Stimulated activated memory B cell treated with anti-CD40 and anti-IgM and Interleukin-4, amounts not matched to agents 10 μg/mL and 1 μg/mL and 100 μg/mL, for 72 hours (primary cell): ENCODE data around the gene AKIRIN2.
A peak's percentile ranks its signal among the peaks of the same experiment; 100 is the strongest.

Source experiments
- ATAC-seq: fragments of 150-1000 bp; cut with Tn5 transposase; 2 replicates; pipeline ENCODE4 v1.10.0; 2021
- H3K27ac Mint-ChIP-seq: one replicate; pipeline ENCODE4 v1.8.0; 2022; ENCODE audit warnings: mild to moderate bottlenecking, mixed read lengths
- H3K27me3 Mint-ChIP-seq: one replicate; pipeline ENCODE4 v1.8.0; 2022; ENCODE audit warnings: mixed read lengths
- H3K36me3 Mint-ChIP-seq: one replicate; pipeline ENCODE4 v1.8.0; 2022; ENCODE audit warnings: mixed read lengths
- H3K4me1 Mint-ChIP-seq: one replicate; pipeline ENCODE4 v1.8.0; 2022; ENCODE audit warnings: mixed read lengths
- H3K4me3 Mint-ChIP-seq: one replicate; pipeline ENCODE4 v1.8.0; 2022; ENCODE audit warnings: mild to moderate bottlenecking, moderate library complexity, mixed read lengths
- H3K9me3 Mint-ChIP-seq: one replicate; pipeline ENCODE4 v1.8.0; 2022; ENCODE audit warnings: mixed read lengths

The AKIRIN2 gene

DNA sequence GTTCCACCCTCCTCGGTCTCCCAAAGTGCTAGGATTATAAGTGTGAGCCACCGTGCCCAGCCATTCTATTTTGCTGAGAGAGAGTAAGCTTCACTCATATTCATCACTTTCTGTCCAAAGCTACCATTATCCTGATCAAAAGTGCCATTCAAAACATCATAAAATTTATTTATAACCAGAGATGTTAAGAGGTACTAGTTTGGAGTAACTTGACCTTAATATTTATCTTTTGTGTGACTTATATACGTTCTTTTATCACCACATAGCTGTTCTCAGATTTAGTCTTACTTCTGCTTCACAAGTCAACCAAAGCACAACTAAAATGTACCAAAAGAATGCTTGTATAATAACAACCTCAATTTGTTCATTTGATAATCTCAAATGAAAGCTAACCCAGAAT, 18.1 kb downstream of the AKIRIN2 start:
- Mint-ChIP-seq H3K9me3 (no peaks in the 10 kb centered on the region), H3K4me3 (no peak overlapping the region), H3K27me3 (no peaks in the 10 kb centered on the region), H3K4me1 (peaks cover 54% of the 10 kb centered on the region), H3K27ac (peak overlapping the region; percentile 73), H3K36me3 (peaks cover 35% of the 10 kb centered on the region)
- no peak for ATAC-seq

DNA sequence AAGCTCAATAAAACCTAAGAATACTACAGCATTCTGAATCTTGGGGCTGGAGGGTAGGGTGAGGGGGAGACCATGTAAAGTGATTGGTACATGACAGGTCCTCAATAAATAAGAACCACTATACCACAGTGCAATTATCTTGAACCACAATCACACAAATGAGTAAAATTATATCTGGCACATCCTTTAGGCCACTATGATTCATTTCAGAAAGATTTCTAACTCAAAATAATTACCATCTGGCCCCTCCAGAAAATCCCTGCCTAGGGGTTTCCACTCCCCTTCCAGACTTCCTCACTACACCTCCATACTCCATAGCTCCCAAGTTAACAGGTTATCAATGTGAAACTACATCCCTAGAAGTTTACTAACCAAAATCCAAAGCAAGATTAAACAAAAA, 19.7 kb downstream of the AKIRIN2 start:
- H3K4me1 Mint-ChIP-seq, result peaks cover 58% of the 10 kb centered on the region
- no peak for ATAC-seq

DNA sequence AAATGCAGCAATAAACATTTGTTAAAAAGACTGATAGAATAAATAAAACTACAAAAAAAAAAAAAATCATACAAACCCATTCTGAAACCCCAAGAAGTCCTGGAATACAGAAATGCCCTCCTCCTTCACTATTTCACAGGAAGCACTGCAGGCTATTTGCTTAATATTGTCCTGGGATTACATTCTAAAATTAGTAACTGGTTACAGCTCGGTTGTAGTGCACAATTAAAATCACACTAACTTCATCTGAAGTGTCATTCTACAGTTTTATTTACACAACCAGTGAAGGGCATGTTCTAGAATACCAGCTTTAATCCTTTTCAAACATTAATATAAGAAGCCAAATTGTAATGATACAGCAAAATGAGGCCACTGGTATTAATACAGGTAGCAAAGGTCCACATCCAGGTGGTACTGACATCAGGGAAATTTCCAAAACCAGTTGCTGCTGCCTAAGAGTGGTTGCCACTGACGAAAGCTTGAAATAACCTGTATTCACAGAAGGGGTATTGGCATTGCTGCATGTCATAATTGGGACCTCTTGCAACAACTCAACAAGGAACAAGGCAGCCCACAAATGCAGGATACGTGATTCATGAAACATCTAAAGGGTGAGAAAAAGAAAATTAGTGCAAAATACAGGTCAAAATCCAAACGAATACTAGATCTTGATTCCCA, 26.9 kb downstream of the AKIRIN2 start:
- peaks cover 21% of the 10 kb centered on the region for H3K4me1 Mint-ChIP-seq
- H3K9me3 Mint-ChIP-seq, result no peaks in the 10 kb centered on the region
- no peaks in the 10 kb centered on the region for H3K27me3 Mint-ChIP-seq
- no peak for ATAC-seq
- H3K4me3 Mint-ChIP-seq, result no peak overlapping the region
- peaks cover 69% of the 10 kb centered on the region for H3K36me3 Mint-ChIP-seq
- H3K27ac Mint-ChIP-seq, result no peak overlapping the region

More for the DNA sequence above, 19.7 kb downstream of the AKIRIN2 start:
- Mint-ChIP-seq H3K9me3 (no peaks in the 10 kb centered on the region), H3K27ac (peak overlapping the region; percentile 73), H3K27me3 (no peaks in the 10 kb centered on the region), H3K36me3 (peaks cover 44% of the 10 kb centered on the region), H3K4me3 (no peak overlapping the region)

GRCh38 chr6:87674290-87674689, 27.7 kb downstream of the AKIRIN2 start:
- no peak overlapping the region for H3K4me3 Mint-ChIP-seq
- peaks cover 61% of the 10 kb centered on the region for H3K36me3 Mint-ChIP-seq
- peaks cover 23% of the 10 kb centered on the region for H3K4me1 Mint-ChIP-seq
- no peaks in the 10 kb centered on the region for H3K9me3 Mint-ChIP-seq
- no peak overlapping the region for H3K27ac Mint-ChIP-seq
- H3K27me3 Mint-ChIP-seq, result no peaks in the 10 kb centered on the region
- no peak for ATAC-seq

DNA sequence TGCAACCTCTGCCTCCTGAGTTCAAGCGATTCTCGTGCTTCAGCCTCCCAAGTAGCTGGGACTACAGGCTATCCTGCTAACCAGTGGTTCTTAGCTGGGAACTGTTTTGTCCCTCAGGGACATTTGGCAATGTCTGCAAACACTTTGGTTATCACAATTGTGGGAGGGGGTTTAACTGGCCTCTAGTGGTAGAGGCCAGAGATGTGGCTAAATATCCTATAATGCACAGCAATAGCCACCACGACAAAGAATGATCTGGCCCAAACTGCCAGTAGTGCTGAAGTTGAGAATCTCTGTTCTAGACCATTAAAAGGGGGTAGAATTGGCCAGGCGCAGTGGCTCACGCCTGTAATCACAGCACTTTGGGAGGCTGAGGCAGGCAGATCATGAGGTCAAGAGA, 28.8 kb downstream of the AKIRIN2 start:
- H3K27ac Mint-ChIP-seq, result no peak overlapping the region
- H3K4me3 Mint-ChIP-seq, result no peak overlapping the region
- H3K9me3 Mint-ChIP-seq, result no peaks in the 10 kb centered on the region
- H3K36me3 Mint-ChIP-seq, result peaks cover 59% of the 10 kb centered on the region
- H3K4me1 Mint-ChIP-seq, result peaks cover 29% of the 10 kb centered on the region
- no peaks in the 10 kb centered on the region for H3K27me3 Mint-ChIP-seq
- ATAC-seq, result no peak

DNA sequence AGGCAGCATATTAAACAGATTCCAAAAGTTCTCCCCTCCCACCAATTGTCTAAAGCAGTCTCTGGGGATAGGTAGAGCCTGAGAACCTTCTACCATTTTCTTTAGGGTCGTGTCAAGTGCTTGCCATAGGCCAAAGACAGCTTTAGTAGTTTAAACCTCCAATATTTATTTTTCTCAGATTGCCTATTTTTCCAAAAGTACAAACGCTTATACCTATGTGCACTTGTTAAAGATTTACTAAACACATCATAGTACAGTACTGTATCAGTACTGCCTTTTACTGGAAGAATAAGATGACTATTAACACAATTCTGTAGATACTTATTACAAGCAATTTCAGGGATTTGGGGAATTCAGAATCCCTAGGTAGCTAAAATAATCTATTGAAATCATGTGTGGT, 29.4 kb downstream of the AKIRIN2 start:
- Mint-ChIP-seq H3K27ac (no peak overlapping the region), H3K9me3 (no peaks in the 10 kb centered on the region), H3K27me3 (no peaks in the 10 kb centered on the region), H3K4me3 (no peak overlapping the region), H3K36me3 (peaks cover 57% of the 10 kb centered on the region), H3K4me1 (peaks cover 26% of the 10 kb centered on the region)
- no peak for ATAC-seq

DNA sequence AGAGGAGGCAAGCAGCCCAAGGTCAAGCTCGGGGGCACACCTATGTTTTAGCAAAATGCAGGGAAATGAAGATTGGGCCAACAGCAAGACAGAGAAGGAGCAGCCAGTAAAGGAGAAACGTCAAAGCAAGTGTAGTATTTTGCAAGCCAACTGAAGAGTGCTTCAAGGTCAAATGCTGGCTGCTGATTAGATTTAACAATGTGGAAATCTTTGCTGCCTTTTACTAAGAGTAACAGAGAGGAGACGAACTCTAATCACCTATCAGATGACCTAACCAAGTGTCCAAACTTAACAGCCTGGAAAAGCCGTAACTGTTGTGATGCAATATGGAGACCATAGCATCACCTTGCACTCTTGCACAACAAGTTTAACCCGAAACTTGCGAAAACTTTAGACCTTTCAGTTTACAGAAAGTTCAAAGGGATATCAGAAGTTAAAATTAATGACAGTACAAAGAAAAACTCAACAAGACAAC, 30.4 kb downstream of the AKIRIN2 start:
- ATAC-seq, result no peak
- Mint-ChIP-seq H3K4me3 (no peak overlapping the region), H3K36me3 (peaks cover 57% of the 10 kb centered on the region), H3K4me1 (peaks cover 24% of the 10 kb centered on the region), H3K27me3 (no peaks in the 10 kb centered on the region), H3K9me3 (no peaks in the 10 kb centered on the region), H3K27ac (peak overlapping the region; percentile 13)

DNA sequence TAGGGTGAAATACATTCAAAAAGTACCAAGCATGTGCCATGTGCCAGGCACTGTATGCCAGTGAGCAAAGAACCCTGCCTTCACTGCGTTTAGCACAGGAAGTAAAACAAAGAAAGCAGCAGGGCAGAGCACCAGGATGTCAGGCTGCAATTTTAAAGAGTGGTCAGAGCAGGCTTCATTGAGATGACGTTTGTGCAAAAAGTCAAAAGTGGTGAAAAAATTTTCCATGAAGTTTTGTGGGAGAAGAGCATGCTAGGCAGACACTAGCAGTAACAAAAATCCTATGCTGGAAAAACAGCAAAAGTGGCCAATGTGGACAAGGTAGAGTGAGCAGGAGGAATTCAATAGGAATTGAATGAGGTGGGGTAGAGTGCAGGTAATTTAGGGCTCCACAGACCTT, 31.3 kb downstream of the AKIRIN2 start:
- Mint-ChIP-seq H3K4me3 (no peak overlapping the region), H3K4me1 (peaks cover 24% of the 10 kb centered on the region), H3K9me3 (no peaks in the 10 kb centered on the region), H3K27me3 (no peaks in the 10 kb centered on the region), H3K36me3 (peaks cover 48% of the 10 kb centered on the region), H3K27ac (peak overlapping the region; percentile 13)
- ATAC-seq, result no peak

DNA sequence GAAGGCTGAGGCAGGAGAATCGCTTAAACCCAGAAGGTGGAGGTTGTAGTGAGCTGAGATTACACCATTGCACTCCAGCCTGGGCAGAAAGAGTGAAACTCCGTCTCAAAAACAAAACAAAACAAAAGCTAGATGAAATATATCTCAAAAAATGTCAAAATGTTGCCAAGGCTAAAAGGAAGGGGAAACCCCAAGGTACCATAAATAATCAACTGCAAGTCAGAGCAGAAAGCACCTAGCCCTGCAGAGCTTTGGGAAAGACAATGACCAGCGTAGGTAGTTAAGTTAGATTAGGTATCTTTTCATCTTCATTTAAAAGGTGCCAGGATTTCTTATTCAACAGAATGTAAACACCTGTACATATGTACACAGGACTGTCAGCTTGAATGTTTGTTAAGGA, 33.0 kb downstream of the AKIRIN2 start:
- no peak overlapping the region for H3K4me3 Mint-ChIP-seq
- peaks cover 24% of the 10 kb centered on the region for H3K4me1 Mint-ChIP-seq
- ATAC-seq, result no peak
- no peak overlapping the region for H3K27ac Mint-ChIP-seq
- H3K27me3 Mint-ChIP-seq, result no peaks in the 10 kb centered on the region
- peaks cover 35% of the 10 kb centered on the region for H3K36me3 Mint-ChIP-seq
- H3K9me3 Mint-ChIP-seq, result no peaks in the 10 kb centered on the region

DNA sequence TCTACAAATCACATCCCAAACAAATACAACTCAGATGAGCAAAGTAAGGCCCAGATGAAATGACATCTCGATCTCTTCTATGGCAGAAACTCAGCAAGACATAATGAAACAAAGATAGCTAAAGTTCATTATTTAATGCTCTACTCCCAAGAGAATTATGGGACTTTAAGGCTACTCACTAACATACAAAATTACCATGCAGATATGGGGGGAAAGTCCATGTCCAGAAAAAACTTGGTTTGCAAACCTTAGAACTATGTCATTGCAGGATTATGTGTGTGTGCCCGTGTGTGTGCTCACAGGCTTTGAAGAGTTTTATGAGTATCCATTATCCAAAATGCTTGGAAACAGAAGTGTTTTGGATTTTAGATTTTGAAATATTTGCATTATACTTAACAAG, 34.0 kb downstream of the AKIRIN2 start:
- ATAC-seq, result no peak
- H3K27ac Mint-ChIP-seq, result no peak overlapping the region
- H3K4me1 Mint-ChIP-seq, result peaks cover 24% of the 10 kb centered on the region
- peaks cover 42% of the 10 kb centered on the region for H3K36me3 Mint-ChIP-seq
- no peak overlapping the region for H3K4me3 Mint-ChIP-seq
- H3K9me3 Mint-ChIP-seq, result no peaks in the 10 kb centered on the region
- H3K27me3 Mint-ChIP-seq, result no peaks in the 10 kb centered on the region

DNA sequence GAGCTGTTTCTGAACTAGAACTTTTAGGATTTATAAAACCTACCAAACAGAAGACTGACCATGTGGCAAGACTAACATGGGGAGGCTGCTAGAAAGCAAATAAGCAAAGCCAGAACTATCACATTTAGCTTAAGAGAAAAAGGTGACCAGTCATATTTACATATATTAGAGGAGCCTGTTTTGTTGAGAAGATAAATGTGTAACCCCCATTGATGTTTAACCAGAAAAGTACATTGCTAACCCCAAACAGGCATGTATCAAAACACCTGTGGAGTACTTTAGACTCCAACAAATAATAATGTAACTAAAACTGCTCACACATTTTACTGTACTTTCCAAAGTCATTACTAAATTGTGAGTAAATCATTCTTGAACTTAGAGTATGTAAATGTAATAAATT, 35.0 kb downstream of the AKIRIN2 start:
- no peak for ATAC-seq
- Mint-ChIP-seq H3K27me3 (no peaks in the 10 kb centered on the region), H3K4me3 (no peak overlapping the region), H3K9me3 (no peaks in the 10 kb centered on the region), H3K36me3 (peaks cover 34% of the 10 kb centered on the region), H3K4me1 (peaks cover 24% of the 10 kb centered on the region), H3K27ac (no peak overlapping the region)

GRCh38 chr6:87664921-87665485, 37.0 kb downstream of the AKIRIN2 start:
- no peaks in the 10 kb centered on the region for H3K27me3 Mint-ChIP-seq
- H3K9me3 Mint-ChIP-seq, result no peaks in the 10 kb centered on the region
- peaks cover 23% of the 10 kb centered on the region for H3K36me3 Mint-ChIP-seq
- ATAC-seq, result no peak
- H3K4me1 Mint-ChIP-seq, result peaks cover 13% of the 10 kb centered on the region
- H3K27ac Mint-ChIP-seq, result no peak overlapping the region
- no peak overlapping the region for H3K4me3 Mint-ChIP-seq

DNA sequence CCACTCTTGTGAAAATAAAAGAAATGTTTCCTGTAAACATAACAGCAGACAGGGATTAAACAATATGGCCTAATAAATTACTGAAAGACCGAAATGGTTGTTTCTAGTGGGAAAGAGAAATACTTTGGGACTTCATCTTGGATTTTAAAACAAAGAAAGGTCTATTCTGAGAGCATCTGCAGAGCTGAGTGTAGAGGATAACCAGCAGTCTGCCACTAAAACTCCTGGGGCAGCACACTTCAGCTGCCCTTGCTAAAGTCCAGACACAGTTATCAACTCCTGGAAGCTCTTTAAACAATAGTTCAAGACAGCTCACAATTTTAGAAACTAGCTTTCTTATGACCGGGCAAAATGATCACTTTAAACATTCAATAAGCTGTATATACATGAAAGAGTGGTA, 38.6 kb downstream of the AKIRIN2 start:
- ATAC-seq, result no peak
- peaks cover 23% of the 10 kb centered on the region for H3K36me3 Mint-ChIP-seq
- H3K27ac Mint-ChIP-seq, result peak overlapping the region; percentile 10
- H3K27me3 Mint-ChIP-seq, result no peaks in the 10 kb centered on the region
- H3K4me1 Mint-ChIP-seq, result no peaks in the 10 kb centered on the region
- H3K4me3 Mint-ChIP-seq, result no peak overlapping the region
- H3K9me3 Mint-ChIP-seq, result no peaks in the 10 kb centered on the region

DNA sequence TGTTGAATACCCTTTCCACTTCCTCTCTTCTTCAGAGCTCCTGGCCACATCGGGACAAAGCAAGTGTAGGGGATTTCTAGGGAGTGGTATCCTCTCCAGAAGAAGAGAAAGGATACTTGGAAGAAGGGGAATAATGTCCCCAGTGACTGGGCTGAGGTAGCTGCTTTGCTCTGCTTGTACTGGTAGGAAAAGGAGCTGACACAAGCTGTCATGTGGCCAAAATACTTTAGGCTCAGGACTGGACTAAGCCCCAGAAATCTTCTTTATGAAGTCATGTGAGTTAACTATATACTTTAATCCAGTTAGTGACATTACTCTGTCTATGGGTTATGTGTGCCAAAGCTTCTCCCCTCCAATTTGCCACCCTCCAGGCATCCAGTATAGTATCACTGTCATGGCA, 40.5 kb downstream of the AKIRIN2 start:
- no peaks in the 10 kb centered on the region for H3K4me1 Mint-ChIP-seq
- H3K36me3 Mint-ChIP-seq, result peaks cover 24% of the 10 kb centered on the region
- ATAC-seq, result no peak
- no peaks in the 10 kb centered on the region for H3K27me3 Mint-ChIP-seq
- no peak overlapping the region for H3K4me3 Mint-ChIP-seq
- H3K9me3 Mint-ChIP-seq, result no peaks in the 10 kb centered on the region
- H3K27ac Mint-ChIP-seq, result peak overlapping the region; percentile 70

DNA sequence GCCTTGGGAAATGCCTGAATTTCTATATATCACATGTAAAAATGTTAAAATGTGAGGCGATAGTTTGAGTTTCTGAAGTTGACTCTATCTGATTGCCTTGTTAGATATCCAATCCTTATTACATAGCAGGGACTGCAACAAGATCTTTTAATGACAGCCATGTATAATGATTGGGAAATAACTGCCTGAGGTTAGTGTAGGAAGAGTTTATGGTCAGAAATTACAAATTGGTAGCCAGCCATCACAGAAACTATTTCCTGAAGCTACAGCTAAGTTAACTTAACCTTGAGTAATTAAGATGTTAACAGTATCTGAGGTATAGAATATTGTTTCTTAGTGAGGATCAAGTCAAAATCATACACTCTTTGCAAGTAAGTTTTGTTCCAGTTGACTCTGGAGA, 41.0 kb downstream of the AKIRIN2 start:
- H3K36me3 Mint-ChIP-seq, result peaks cover 24% of the 10 kb centered on the region
- no peak for ATAC-seq
- H3K4me1 Mint-ChIP-seq, result no peaks in the 10 kb centered on the region
- H3K27ac Mint-ChIP-seq, result peak overlapping the region; percentile 70
- H3K27me3 Mint-ChIP-seq, result no peaks in the 10 kb centered on the region
- no peak overlapping the region for H3K4me3 Mint-ChIP-seq
- no peaks in the 10 kb centered on the region for H3K9me3 Mint-ChIP-seq

GRCh38 chr6:87660226-87660911, 41.7 kb downstream of the AKIRIN2 start:
- Mint-ChIP-seq H3K27me3 (no peaks in the 10 kb centered on the region), H3K36me3 (peaks cover 24% of the 10 kb centered on the region), H3K27ac (no peak overlapping the region), H3K4me3 (no peak overlapping the region), H3K4me1 (no peaks in the 10 kb centered on the region), H3K9me3 (no peaks in the 10 kb centered on the region)
- no peak for ATAC-seq
